HG03097 (cell line): ENCODE results near the gene TMEM244.
"Not testable (repeated sequence)": the region's sequence is repeated elsewhere in the genome, so short reads cannot be mapped to it uniquely, and the experiment has no call there.

Experiments
- ATAC-seq: cut with Tn5 transposase; IDR thresholded peaks from one replicate; pipeline ENCODE4 v1.9.1; 2021; ENCODE audit not compliant: unreplicated experiment, low FRiP score

The TMEM244 gene, protein sequence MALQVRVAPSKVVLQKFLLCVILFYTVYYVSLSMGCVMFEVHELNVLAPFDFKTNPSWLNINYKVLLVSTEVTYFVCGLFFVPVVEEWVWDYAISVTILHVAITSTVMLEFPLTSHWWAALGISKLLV

DNA sequence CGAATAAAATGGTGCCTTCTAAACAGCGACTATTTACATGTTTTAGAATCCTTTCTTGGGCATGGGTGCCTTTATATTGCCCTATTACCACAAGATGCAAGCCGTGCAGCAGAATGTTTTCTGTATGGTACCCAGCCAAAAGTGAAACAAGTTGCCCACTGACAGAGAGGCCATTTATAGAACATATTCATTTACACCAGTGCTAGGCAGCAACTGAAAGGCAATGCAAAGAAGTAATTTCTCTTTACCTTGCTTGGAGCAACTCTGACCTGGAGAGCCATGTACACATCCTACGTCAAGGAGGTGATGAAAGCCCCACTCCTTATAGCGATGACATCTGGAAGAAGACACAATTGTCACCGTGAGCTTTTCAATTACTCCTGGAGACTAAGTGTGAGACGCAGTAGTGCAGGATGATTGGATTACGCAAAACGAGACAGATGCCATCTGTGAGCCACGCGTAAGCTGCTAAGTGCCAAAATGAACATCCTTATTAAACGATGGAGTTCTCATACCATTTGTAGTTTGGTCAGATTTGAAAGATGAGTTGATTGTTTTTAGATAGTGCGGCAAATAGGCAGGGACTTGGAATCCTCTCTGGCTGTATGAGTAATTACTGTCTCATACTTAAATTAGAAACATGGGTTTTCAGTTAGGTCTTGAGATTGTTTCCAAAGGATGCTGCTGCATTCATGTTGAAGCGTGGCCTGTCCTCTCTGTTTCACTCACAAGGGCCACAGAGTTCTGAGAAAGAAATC is at the start of gene TMEM244:
TMEM244 (minus strand) TSS at position 408 of the 758 bp plus-strand sequence; CDS start at position 281, 127 bp downstream.
- no peak for ATAC-seq

DNA sequence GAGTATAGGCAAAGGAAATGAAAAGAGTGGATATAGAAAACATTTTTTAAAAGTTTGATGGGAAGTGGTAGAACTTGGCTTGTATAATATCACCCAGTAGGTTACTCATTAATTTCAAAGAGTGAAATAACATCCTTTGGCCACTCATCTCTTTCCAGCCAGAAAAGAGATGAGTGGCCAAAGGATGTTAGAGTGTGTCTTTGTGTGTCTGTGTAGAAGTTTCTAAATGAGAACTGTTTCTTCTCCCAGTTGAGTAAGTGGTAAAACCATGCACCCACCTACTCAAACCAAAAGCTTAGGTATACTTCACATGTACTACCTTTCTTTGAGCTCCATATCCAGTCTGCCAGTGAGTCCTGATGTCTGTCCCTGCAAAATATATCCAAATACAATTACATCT is 47.7 kb upstream of the TMEM244 start:
- peak; percentile 77 for ATAC-seq

DNA sequence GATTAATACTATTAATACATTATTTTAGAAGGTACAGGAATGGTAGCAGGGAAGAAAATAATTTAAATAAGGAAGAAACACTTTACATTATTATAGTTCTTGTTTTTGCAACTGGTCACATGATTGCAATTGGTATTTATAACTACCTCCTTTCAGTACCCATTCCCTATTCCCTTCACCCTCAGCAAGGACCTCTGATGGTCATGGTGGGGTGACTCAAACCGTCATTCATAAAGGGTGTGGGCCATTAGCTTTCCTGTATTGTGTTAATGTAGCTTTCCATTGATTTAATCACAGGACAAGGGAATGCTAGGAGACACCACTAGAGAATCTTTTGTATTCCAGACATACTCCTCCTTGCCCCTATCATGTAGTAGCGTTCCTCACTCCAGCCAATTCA is 47.2 kb upstream of the TMEM244 start:
- no peak for ATAC-seq

- no peak for ATAC-seq
Observed at GRCh38 chr6:129906515-129907077, 45.5 kb upstream of the TMEM244 start.

DNA sequence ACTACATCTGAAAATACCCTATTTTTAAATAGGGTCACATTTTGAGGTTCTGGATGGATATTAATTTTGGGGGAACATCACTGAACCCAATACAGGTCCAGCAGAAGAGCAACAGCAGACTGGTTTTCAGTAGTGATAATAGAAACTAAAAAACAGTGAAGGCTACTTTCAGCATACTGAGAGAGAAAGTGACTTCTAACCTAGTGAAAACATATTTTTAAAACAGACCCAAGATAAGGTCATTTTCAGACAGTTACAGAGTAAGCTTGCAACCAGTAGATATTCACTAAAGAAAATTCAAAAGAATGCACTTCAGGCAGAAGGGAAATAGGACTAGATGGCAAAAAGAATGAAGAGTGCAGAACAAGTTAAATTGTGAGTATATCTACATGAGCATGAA is 42.0 kb upstream of the TMEM244 start:
- ATAC-seq = no peak

DNA sequence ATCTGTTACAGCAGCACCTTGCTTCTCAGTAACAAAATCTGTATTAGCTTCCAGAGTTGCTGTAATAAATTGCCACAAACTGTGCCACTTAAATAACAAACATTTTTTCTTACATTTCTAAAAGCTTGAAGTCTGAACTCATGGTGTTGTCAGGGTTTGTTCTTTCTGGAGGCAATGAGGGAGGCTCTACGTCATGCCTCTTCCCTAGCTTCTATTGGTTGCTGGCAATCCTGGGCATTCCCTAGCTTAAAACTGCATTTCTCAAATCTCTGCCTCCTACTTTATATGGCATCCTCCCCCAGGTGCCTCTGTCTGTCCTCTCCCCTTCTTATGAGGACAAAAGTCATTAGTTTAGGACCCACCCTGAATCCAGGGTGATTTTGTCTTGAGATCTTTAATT is 41.6 kb upstream of the TMEM244 start:
- ATAC-seq = no peak

DNA sequence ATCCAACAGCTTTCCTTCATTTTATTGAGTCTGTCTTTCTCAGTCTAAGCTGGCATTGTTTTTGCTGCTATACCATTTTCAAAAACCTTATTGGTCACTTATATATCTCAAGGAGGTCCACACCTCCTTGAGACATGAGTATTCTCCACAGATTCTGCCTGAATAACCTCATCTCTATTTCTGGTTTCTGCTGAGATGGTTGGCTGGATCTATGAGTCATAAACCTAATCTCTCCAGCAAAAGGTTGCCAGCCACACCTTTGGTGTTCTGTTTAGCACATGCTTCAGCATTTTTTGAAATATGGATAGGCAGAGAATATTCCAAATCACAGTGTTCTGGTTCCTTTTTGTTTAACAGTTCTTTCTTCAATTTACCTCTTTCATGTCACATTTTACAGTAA is 40.8 kb upstream of the TMEM244 start:
- peak; percentile 60 for ATAC-seq

DNA sequence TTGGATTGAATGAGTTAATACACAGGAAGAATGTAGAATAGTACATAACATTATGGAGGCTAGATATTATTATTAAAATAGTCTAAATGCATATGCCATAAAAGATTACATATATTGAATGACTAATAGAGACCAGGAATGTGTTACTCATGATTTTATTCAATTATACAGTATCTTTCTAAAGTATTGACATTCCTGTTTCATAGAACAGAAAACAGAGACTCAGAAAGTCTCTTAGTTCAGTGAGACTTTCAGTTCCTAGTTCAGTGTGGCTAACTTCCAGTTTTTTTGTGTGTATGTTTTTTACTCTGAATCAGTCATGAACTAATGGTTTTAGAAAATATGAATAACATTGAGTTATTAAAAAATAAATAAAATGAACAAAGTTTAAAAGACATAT is 34.6 kb upstream of the TMEM244 start:
- no peak for ATAC-seq

DNA sequence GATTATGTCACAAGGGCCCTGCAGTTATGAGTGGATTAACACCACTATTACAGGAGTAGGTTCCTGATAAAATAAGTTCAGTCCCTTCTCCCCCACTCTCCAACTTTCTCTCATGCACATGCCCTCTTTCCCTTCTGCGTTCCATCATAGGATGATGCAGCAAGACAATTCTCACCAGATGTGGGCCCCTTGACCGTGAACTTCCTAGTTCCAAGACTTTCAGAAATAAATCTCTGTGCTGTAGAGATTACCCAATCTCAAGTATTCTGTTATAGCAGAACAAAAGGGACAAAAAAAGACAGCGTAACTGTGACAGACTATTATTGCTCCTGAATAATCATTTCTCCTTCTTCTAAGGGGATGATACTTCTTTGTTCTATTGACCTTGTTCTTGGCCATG is 33.8 kb upstream of the TMEM244 start:
- no peak for ATAC-seq

DNA sequence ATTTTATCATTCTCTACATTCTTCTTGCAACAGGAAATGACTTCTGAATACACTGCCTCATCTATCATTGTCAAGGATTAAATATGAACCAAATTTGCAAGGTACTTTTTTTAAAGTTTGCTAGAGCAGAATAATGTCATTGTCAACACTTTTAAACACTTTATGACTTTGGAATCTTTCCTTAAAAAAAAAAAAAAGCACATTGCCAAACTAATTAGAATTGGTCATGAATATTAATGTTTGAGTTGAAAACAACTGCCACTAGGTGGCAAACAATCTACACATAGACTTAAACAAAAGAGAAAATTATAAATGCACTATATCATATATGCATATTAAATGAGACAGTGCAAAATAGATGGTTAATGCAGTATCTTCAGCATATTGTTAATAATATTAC is 32.5 kb upstream of the TMEM244 start:
- ATAC-seq = no peak

DNA sequence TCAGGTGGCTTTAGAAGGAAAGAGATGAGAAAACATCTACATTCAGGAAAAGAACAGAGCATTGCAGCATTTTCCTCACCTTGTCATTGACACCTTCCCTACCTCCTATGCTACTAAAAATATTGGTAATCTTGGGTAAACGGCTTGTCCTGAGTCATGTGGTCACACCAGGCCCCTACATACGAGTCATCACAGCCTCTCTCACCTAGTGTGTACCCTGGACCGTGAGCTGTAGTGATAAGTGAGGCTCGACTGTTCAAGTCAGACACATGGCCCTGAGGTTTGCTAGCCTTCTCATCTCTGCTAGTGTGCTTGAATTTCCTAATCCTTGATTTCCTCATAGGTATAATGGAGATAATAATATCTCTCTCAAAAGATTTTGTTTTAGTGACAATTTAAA is 29.6 kb upstream of the TMEM244 start:
- ATAC-seq = no peak

DNA sequence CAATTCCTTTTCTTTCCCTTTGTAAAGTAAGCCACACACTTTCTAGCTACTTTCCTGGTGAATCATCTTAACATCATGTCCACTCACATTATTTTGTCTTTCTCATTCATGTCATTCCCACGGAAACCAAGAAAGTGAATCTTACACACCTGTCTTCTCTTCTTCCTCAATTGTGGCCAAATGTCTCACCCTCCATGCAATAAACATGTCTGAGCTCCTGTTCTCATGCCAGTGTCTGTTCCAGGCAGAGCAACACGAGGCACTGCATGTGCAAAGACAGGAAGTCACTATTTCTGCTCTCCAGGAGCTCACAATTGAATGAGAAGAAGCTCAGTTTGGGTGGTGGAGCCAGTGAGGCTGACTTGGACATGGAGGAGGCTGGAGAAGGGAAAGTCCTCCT is 29.0 kb upstream of the TMEM244 start:
- ATAC-seq = no peak

- ATAC-seq = no peak
Observed at GRCh38 chr6:129889580-129889979, 28.5 kb upstream of the TMEM244 start.

GRCh38 chr6:129886401-129887155 is 25.5 kb upstream of the TMEM244 start:
- no peak for ATAC-seq

GRCh38 chr6:129884211-129884610 is 23.1 kb upstream of the TMEM244 start:
- ATAC-seq = no peak

- peak; percentile 76 for ATAC-seq
Observed at GRCh38 chr6:129882510-129883023, 21.5 kb upstream of the TMEM244 start.

- ATAC-seq = not testable (repeated sequence)
Observed at GRCh38 chr6:129877894-129878293, 16.8 kb upstream of the TMEM244 start.

- peak; percentile 80 for ATAC-seq
Observed at GRCh38 chr6:129875610-129876520, 14.8 kb upstream of the TMEM244 start.

GRCh38 chr6:129874837-129875236 is 13.7 kb upstream of the TMEM244 start:
- ATAC-seq = no peak

- ATAC-seq = no peak
Observed at GRCh38 chr6:129872586-129872985, 11.5 kb upstream of the TMEM244 start.
